ENCODE results near the gene ZNF292.

DNA sequence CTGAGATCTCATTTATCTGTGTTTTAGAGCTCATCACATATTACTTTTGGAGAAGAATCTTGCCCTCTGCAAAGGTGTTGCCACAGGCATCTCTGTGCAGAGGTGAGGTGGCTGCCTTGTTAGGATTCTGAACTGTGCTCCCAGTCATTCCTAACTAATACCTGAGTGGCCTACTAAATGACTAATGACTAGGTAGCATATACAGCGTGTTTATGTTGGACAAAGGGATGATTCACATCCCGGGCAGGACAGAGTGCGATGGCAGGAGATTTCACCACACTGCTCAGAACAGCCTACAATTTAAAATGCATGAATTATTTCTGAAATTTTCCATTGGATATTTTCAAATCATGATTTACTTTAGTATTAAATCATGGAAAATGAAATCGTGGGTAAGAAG lies 37.3 kb upstream of the ZNF292 start:
- TF ChIP-seq, protein P1, sequence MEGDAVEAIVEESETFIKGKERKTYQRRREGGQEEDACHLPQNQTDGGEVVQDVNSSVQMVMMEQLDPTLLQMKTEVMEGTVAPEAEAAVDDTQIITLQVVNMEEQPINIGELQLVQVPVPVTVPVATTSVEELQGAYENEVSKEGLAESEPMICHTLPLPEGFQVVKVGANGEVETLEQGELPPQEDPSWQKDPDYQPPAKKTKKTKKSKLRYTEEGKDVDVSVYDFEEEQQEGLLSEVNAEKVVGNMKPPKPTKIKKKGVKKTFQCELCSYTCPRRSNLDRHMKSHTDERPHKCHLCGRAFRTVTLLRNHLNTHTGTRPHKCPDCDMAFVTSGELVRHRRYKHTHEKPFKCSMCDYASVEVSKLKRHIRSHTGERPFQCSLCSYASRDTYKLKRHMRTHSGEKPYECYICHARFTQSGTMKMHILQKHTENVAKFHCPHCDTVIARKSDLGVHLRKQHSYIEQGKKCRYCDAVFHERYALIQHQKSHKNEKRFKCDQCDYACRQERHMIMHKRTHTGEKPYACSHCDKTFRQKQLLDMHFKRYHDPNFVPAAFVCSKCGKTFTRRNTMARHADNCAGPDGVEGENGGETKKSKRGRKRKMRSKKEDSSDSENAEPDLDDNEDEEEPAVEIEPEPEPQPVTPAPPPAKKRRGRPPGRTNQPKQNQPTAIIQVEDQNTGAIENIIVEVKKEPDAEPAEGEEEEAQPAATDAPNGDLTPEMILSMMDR (IDR thresholded peaks at IDR 0.05; ENCODE audit: borderline replicate concordance, extremely low read depth, low read length, poor library complexity, severe bottlenecking) = no peak
- TF ChIP-seq EZH2 (IDR thresholded peaks at IDR 0.05; ENCODE audit: borderline replicate concordance, low read depth, low read length, severe bottlenecking) = no peak
